HG03571 (cell line): ENCODE measurements around the gene KIF25.

Source experiments
- ATAC-seq: cut with Tn5 transposase; IDR thresholded peaks from one replicate; pipeline ENCODE4 v1.9.1; 2021; ENCODE audit not compliant: unreplicated experiment

KIF25 gene

DNA sequence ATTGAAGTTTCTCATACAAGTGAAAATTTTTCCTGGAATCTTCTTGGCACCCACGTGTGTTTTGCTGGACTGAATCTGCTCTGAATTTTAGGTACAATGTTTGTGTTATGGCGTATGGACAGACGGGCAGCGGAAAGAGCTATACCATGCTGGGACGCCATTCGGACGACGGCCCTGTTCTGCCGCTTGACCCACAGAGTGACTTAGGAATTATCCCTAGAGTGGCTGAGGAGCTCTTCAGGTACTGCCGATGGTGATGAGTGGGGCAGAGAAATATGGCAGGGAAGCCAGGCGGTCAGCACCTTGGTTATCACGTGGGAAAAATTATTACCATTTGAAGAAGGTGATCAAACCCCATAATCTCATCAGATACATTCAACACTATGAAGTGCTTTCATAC, 36.3 kb downstream of the KIF25 start:
- ATAC-seq = no peak

DNA sequence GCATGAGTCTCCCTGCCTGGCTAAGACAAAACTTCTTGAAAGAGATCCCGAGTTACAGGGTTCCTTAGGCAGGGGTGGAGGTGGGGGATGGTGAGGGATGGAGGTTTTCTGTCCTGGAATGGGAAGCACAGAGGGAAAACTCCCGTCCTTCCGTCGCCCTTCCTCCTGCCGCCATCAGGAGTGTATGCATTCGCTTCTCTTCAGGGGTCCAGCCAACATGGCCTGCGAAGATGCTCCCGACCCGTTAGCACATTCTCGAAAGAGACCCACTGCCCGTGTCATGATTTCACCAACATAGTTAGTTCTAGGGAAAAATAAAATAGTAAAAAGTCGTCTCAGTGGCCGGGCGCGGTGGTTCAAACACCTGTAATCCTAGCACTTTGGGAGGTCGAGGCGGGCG, 37.1 kb downstream of the KIF25 start:
- ATAC-seq = no peak

DNA sequence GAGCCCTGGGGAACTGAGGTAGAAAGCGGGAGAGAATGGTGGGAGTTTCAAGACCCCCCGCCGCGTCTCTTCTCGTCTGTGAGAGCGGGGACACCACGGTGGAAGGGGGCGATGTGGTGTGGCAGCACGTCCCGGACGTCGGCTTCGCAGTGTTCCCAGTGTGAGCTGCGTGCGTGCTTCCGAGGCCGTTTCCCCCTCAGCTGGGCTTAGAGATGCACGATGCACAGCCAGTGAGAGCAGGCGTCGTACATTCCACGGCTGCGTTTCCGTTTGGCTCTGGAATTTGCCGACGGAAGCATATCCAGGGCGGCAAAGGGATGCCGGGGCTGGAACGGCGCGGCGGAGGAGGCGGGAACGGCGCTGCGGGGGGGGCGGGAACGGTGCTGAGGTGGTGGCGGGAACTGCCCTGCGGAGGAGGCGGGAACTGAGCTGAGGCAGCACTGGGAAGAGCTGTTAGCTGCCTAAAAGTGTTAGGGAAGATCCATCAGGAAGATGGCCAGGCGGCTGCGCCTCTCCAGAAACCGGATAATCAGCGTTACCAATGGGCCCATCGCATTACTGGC, 37.7 kb downstream of the KIF25 start:
- ATAC-seq = no peak

DNA sequence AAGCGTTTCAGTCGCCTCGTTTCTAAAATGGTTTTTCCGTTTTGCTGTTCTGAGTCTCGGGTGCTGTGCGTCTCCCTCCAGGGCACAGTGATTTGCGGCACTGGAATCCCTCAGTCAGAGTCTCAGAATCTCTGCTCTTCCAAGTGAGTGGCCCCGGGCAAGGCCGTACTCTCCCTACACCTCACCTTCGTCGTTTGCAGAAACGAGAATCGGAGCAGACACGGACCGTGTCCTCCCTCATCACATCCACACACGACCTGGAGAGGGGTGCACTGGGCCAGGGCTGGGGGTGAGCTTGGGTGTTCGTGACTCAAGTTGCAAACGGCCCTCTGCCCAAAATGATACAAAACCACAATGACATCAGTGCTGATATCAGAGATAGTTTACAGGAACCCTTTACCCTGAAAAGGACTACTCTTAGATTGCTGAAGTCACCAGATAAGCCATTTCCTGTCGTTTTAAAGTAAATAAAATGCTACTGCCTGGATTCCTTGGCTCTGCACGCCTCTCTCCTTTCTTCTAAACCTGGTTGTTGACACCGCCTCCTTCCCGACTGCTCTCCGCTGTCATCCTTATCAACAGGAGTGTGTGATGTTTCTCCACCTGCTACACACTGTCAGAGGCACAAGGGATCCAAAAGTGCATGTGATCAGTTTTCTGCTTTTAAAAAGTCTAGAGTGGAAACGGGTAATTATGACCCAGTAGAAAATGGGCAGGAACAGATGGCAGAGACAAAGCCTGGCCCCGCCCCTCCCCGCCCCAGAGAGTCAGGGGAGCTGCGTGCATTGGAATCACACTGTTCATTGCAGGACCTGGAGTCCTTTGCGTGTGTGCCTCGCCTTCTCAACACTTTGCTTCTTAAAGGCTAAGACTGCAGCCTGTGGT, 38.4 kb downstream of the KIF25 start:
- ATAC-seq = no peak

DNA sequence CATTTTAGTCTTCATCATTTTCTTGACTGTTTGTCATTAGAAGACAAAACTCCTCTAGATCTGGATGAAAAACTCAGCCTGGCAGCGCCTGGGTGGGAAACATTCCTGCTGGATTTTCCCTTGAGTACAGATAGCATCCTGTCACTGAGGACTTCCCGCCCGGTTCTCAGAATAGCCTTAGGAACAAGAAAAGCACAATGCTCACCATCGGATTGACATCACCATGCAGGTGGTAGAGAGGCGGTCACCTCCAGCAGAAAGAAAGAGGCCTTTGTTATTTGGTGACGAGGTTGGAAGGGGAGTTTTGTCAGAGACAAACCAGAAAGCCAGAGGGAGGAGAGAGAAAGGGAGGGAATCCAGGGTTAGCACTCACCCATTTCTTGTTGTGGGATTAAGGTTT, 39.8 kb downstream of the KIF25 start:
- no peak for ATAC-seq

DNA sequence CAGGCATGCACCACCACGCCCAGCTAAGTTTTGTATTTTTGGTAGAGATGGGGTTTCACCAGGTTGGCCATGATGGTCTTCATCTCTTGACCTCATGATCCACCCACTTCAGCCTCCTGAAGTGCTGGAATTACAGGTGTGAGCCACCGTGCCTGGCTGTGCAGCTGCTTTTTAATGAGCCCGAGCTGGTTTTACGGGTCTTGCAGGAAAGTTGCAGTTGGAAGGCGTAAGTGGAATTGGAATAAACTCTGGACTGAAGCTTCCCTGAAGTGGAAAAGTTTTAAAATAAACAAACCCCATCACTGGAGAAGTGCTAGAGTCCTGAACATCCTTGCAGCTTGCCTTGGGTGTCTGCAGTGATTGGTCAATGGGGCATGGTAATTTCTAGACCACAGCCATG, 40.4 kb downstream of the KIF25 start:
- ATAC-seq = no peak

DNA sequence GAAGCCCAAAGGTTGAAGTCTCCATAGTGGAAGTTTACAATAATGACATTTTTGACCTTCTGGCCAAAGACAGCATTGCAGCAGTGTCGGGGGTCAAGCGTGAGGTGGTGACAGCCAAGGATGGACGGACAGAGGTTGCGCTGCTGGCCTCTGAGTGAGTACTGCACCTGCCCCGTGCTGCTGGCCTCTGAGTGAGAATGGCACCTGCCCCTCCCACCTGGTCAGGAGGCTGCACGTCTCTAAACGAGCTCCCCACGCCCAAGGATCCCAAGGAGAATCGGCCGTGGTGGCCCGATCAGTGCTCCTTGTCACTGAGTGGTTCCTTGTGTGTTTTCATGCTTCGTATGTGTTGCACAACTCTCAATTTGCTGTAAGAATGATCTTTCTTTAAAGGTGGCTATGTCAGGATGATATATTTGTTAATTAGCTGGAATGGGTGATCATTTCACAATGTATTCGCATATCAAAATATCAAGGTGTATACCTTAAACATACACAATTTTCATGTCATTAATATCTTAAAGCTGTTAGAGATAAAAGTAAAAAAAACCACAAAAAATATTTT, 41.2 kb downstream of the KIF25 start:
- ATAC-seq = no peak

DNA sequence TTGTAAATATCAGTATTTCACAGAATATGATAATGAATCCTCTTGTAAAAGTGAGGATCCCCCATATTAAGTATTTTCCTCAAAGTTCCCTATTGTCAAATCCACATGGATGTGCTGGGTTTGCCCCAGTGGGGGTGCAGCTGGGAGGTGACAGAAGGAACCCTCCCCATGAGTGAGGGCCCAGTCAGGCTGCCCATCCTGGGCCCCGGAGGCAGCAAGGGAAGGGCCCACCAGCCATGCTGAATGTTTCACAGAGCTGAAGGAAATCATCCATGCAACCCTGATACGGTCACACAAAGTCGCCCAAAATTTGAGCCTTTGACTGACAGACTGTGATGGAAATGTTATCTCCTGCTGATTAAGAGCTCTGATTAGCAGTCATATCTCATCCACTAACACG, 41.8 kb downstream of the KIF25 start:
- ATAC-seq = no peak

DNA sequence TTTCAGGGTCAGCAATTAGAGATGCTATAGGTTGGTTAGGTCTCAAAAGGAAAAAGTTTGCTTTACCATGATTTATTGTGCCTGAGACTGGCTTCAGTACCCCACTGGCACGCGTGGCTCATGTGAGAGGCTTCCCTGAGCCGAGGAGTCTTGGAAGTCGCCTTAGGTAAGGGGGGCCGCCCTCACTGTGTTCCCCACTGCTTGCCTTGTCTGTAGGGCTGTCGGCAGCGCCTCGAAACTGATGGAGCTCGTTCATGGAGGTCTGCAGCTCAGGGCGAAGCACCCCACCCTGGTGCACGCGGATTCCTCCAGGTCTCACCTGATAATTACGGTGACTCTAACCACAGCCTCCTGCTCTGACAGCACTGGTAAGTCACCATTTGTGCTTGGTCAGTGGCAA, 42.4 kb downstream of the KIF25 start:
- no peak for ATAC-seq

DNA sequence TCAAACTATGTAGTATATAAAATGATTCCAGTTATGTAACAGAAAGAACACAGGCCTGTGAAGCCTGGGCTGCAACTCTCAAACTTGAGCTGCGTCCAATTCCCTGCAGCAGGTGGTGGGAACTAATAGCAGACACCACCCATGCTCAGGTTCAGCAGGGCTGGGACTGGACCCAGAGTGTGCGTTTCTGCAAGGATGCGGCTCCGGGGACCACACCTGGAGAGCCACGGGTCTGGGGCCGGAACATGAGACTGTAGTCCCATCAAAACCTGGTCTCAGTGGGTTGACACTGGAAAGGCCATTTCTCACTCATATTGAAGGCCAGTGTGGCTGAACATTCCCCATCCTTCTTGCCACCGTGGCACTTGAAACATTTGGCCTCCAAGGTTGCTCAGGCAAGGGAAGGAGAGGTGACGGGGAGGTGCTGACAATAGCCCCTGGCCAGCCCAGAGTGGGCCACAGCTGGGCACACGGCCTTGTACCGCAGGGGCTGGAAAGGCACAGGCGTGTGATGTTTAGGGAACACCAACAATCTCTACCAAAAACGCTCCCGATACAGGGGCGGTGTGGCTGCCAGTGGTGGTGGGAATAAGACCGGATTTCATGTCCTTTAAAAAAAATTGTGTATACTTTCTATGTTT, 43.5 kb downstream of the KIF25 start:
- no peak for ATAC-seq

DNA sequence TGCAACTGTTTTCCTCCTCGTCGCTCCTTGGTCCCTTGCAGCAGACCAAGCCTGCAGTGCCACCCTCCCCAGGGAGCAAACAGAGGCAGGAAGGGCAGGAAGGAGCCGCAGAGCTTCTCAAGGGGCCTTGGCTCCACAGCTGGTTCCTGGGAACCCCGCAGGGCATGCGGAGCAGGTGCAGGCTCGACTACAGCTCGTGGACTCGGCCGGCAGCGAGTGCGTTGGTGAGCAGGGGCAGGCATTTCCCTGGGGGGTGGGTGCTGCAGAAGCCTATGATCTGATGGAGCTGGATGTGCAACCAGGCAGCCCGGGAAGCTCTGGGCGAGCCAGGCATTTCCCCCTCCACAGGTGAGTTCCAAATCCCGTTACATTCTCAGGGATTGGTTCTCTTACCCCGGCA, 44.5 kb downstream of the KIF25 start:
- ATAC-seq = no peak

DNA sequence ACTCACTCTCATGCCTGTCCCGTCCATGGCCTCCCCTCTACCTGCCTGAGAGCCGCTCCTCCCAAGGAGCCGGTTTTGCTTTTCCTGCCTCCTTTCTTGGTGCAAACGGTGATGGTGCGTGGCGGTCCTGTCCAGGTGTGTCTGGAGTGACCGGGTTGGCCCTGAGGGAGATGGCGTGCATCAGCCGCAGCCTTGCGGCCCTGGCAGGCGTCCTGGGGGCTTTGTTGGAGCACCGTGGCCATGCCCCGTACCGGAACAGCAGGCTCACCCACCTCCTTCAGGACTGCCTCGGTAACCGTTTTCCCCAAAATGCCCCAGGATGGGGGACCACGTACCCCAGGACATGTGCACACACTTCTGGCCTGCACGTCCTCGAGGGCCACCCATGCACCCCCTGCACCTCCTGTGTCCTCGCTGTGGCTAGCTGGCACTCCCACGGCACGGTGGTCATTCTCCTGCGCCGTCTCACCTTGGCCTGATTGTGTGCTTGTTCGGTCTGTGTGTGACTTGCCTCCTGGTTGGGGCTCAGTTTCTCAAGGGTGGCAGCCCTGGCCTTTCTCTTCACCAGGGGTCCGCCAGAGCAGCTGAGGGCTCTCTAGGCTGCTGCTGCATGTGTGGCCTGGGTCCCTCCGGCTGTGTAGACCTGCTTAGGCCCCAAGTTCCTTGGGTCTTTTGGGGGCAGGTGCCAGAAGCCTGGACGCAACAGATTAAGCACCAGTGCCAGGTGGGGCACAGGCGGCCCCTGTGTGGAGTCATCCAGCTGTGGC, 45.1 kb downstream of the KIF25 start:
- no peak for ATAC-seq

DNA sequence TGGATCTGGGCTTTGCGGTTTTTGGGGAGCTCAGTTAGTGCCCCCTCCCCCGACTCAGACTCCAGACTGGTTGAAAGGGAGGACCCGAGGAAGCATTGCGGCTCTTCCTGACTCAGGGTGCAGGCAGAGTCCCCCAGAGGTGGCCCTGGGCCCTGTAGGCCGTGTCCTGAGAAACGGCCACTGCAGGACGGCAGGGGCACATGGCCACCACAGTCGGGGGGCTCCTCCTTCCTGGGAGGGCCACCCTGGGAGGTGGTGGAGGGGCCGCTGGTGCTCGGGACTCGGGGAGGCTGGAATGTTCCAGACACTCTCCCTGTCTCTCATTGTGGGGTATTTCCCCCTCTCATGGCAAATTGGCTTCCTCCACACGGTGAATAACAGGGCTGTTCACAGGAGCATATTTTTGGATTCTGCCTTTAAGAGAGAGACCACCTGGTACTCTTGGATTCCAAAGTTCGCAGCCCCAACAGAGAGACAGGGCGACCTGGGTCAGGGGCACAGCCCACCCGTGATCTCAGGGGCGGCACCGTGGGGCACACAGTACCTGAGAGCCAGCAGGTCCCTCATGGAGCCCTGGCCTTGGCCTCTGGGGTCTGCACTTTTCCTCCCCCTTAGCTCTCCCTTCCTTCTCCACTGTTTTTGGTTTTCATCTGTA, 45.8 kb downstream of the KIF25 start:
- ATAC-seq = no peak

DNA sequence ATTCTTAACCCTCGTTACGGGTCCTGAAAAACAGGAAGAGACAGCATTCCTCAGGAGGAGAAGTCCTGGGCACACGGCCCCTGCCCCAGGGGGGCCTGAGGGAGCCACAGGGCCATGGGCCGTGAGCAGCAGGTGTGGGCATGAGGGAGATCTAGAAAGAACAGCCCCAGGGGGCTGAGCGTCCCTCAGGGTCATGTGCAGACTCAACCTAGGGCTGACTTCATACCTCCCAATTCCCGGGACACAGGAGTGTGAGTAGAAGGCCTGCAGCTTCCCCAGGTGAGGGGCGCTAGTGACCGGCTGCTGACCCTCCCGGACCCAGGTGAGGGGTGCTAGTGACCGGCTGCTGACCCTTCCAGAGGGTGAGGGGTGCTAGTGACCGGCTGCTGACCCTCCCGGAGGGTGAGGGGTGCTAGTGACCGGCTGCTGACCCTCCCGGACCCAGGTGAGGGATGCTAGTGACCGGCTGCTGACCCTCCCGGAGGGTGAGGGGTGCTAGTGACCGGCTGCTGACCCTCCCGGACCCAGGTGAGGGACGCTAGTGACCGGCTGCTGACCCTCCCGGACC, 46.5 kb downstream of the KIF25 start:
- ATAC-seq = no peak

DNA sequence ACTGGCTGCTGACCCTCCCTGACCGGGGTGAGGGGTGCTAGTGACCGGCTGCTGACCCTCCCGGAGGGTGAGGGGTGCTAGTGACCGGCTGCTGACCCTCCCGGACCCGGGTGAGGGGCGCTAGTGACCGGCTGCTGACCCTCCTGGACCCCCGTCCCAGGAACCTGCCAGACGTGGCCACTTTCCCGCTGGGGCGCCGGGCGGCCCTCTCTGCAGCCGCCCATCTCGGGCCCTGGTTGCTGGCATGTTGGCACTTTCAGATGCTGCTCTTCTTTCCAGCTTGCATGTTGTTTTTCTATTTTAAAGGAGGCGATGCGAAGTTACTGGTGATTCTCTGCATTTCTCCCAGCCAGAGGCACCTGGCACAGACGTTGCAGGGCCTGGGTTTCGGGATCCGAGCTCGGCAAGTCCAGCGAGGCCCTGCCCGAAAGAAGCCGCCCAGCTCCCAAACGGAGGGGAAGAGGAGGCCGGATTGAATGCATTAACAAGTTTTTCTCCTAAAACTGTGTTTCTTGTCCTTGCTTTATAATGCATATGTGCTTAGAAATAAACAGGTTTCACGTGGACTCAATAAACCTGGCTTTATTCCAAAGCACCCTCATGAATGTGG, 47.2 kb downstream of the KIF25 start:
- ATAC-seq = no peak

DNA sequence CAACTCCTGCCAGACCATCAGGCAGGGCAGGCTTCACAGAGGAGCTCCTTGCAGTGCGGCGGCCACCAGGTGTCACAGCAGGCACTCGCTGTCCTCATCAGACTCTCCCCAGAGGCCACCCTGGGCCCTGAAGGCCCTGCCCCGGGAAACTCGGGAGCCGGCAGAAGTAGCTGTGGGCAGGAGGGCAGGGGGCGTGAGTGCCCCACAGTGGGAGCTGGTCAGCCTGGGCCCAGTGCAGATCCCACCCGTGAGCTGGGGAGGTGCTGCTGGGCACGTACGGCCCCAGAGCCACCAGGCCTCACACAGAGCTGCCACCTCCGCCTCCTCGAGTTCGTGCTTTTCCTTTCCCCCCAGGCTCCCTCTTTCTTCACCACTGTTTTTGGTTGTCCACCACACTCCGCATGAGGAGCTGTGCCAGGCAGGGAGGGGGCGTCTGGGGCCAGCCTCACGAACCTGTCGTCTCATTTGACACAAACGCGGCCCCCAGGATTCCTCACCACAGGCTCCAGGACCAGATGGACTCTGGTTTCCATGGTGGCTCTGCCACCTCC, 47.7 kb downstream of the KIF25 start:
- no peak for ATAC-seq

DNA sequence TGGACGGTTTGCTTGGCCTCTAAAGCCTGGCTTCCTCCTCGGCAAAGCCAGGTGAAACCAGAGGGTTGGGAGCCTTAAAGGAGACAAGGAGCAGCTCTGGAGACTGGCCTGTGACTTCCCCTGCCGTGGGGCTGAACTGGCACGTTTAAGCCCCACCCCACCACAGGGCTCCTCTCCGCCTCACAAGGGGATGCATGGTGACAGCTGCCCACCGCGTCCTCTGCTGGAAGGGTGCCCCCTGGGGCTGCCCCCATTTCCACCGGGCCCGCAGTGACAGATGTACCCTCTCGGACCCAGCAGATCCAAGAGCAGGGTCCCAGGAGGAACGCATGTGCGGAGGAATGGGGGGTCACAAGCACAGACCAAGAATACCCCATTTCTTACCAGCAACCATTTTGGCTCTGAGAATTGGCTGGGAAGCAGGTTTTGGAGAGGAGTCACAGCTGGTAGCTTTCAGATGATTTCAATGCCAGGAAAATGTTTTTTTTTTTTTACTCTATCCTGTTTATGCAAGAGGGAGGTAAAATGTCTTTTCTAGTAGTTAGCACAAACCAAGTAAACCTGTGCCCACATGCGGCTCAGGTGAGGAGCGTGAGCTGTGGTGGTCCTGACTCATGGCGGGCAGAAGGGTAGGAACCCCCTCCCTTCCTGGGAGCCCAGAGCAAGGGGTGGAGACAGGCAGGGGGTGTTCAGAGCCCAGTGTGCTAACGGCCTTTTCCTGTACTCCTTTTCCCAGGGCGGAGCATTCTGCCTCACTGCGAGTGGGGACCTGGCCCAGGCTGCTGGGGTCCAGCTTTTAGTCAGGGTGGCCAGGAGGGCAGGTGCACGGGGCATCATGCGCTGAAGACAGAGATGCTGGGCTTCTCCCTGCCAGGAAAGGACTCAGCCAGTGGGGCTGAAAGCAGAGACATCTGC, 48.5 kb downstream of the KIF25 start:
- ATAC-seq = no peak

DNA sequence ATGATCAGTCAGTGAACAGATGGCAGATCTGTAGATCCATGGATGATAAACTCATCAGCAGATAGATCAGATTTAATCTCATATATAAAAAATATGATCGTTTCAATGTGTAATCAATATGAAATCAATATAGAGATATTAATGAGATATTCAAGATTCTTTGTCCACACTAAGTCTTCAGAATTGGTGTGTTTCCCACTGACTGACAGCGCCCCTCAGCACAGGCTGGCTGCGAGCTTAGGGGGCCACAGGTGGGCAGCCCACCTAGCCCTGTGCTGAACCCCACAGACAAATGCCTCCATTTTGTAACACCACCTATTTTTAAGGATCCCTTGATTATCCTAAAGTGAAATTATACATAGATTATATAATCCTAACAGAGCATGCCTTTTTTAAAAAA, 49.2 kb downstream of the KIF25 start:
- ATAC-seq = no peak
